GM23338 (cell line): ENCODE data around the gene ADD1.

Source experiments
- CREB1 ChIP-seq: fragments of 250-450 bp; sonication (Bioruptor Pico); IDR thresholded peaks from 2 replicates; pipeline ENCODE4 v1.5.0; 2020; ENCODE audit warnings: low read depth, mild to moderate bottlenecking, moderate library complexity
- CTCF ChIP-seq, 2 experiments: fragments of 200-600 bp in 1 of 2; sonication (generic) in 1 of 2; conservative IDR thresholded peaks; 2 replicates each; pipeline versions ENCODE4 v1.5.1 to v1.6.1; 2016 to 2017; ENCODE audit warnings: antibody characterized with exemption in 2 of 2, low read depth in 2 of 2, mild to moderate bottlenecking in 2 of 2, moderate library complexity in 1 of 2
- ETS1 ChIP-seq: IDR thresholded peaks from 2 replicates; pipeline ENCODE4 v1.6.1; 2016; ENCODE audit warnings: antibody characterized with exemption
- EZH2 ChIP-seq: fragments of 200-600 bp; sonication (generic); IDR thresholded peaks from one replicate; pipeline ENCODE4 v1.8.0; 2017; ENCODE audit warnings: antibody characterized with exemption, mild to moderate bottlenecking, low read depth; ENCODE audit not compliant: unreplicated experiment
- EZH2phosphoT487 ChIP-seq: fragments of 200-600 bp; sonication (generic); IDR thresholded peaks from one replicate; pipeline ENCODE4 v1.8.1; 2018; ENCODE audit warnings: antibody characterized with exemption; ENCODE audit not compliant: unreplicated experiment
- JUNB ChIP-seq: IDR thresholded peaks from one replicate; pipeline ENCODE4 v1.6.1; 2016; ENCODE audit warnings: antibody characterized with exemption; ENCODE audit not compliant: unreplicated experiment
- POLR2AphosphoS5 ChIP-seq: IDR thresholded peaks from 2 replicates; pipeline ENCODE4 v1.6.1; 2016; ENCODE audit warnings: antibody characterized with exemption, low read depth
- REST ChIP-seq: IDR thresholded peaks from one replicate; pipeline ENCODE4 v1.6.1; 2018; ENCODE audit warnings: antibody characterized with exemption; ENCODE audit not compliant: unreplicated experiment
- ZNF114 ChIP-seq: fragments of 250-450 bp; sonication (Bioruptor Pico); IDR thresholded peaks from 2 replicates; pipeline ENCODE4 v1.5.0; 2020; ENCODE audit warnings: mild to moderate bottlenecking, moderate library complexity
- ZNF331 ChIP-seq: fragments of 250-450 bp; sonication (Bioruptor Pico); IDR thresholded peaks from 2 replicates; pipeline ENCODE4 v1.5.0; 2020; ENCODE audit warnings: low read depth, mild to moderate bottlenecking, moderate library complexity

- TF ChIP-seq POLR2AphosphoS5 (no peak), CREB1 (CRISPR knock-in tag) (no peak), CTCF (conservative IDR thresholded peaks at IDR 0.05; ENCODE audit: low read depth in 2 of 2) (no peak), ZNF331 (CRISPR knock-in tag) (no peak), EZH2phosphoT487 (no peak), EZH2 (no peak), JUNB (no peak), REST (no peak), ETS1 (no peak), ZNF114 (no peak)
Observed at GRCh38 chr4:2803624-2804448, 39.8 kb upstream of the ADD1 start.
